B cell (primary cell): ENCODE data around the gene PCGF3.
A peak's percentile ranks its signal among the peaks of the same experiment; 100 is the strongest.

ENCODE experiments used
- CTCF ChIP-seq: fragments of 200-600 bp; IDR thresholded peaks from one replicate; pipeline ENCODE4 v1.8.0; 2022; ENCODE audit warnings: antibody characterized with exemption, mild to moderate bottlenecking
- EZH2 ChIP-seq: IDR thresholded peaks from 2 replicates; pipeline ENCODE4 v1.6.1; 2012; ENCODE audit warnings: borderline replicate concordance, low read depth, mild to moderate bottlenecking, moderate library complexity, low read length; ENCODE audit not compliant: insufficient read depth, poor library complexity, severe bottlenecking

- TF ChIP-seq CTCF, result peak; percentile 95
- TF ChIP-seq EZH2, result no peak
Measured at GRCh38 chr4:742742-743311, 37.2 kb downstream of the PCGF3 start.
